Measurements from ENCODE around the gene STYXL2. TPM values are rescaled to one million over a fixed set of nuclear protein-coding genes. Genes with fewer than 3 reads are reported as not detected.

STYXL2 gene
- total and polyA plus RNA-seq, 10 donors: not detected

DNA sequence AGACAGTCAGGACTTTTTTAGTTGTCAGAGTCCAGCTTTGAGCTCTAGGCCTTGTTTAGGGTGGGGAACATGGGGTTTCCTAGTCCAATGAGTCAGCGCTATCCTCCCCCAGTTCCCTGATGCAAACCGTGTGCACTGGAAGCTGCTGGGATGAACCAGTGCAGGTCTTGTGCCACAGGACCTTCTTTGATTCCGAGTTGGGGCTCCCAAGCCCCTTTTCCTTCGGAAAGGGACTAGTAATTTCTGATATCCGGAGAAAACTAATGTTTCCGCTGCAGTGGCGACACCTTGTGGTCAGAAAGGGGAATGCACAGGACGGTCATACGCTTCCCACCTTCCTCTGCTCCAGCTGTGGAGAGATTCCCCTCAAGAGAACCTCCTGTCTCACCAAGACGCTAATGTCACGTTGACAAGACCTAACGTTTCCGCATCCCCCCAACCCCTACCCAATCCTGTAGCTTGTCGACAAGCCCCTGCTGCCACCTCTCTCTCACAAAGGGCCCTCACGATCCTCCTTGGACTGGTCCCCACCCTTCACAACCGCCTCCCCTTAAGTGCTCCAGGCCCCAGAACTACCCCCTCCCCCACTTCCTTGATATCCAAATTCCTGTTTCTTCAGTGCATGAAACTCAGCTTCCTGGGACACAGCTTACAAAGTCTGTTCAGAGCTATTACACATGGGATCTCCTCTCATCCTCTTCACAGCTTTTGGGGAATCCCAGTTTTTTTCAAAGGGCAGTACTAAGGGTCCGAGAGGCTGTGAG lies 34.6 kb upstream of the STYXL2 start:
- 14 to 21% (median 17%) methylated on average over 17 of the region's 17 CpGs for WGBS, 5 donors
- DNase-seq: peak; percentile 84
- no peaks in the 10 kb centered on the region for H3K36me3 ChIP-seq
- peak overlapping the region in 1 of 8 donors; percentile 39 for H3K4me3 ChIP-seq
- no peak overlapping the region for H3K27ac ChIP-seq
- peaks cover 0 to 9% (median 4%) of the 10 kb centered on the region in 6 donors for H3K4me1 ChIP-seq
- H3K27me3 ChIP-seq (replicated peaks in 1 of 7): no peaks in the 10 kb centered on the region
- no peaks in the 10 kb centered on the region for H3K9me3 ChIP-seq
- TF ChIP-seq, protein P1, sequence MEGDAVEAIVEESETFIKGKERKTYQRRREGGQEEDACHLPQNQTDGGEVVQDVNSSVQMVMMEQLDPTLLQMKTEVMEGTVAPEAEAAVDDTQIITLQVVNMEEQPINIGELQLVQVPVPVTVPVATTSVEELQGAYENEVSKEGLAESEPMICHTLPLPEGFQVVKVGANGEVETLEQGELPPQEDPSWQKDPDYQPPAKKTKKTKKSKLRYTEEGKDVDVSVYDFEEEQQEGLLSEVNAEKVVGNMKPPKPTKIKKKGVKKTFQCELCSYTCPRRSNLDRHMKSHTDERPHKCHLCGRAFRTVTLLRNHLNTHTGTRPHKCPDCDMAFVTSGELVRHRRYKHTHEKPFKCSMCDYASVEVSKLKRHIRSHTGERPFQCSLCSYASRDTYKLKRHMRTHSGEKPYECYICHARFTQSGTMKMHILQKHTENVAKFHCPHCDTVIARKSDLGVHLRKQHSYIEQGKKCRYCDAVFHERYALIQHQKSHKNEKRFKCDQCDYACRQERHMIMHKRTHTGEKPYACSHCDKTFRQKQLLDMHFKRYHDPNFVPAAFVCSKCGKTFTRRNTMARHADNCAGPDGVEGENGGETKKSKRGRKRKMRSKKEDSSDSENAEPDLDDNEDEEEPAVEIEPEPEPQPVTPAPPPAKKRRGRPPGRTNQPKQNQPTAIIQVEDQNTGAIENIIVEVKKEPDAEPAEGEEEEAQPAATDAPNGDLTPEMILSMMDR (IDR thresholded peaks at IDR 0.05 in 8 of 11, conservative IDR thresholded peaks at IDR 0.05 in 3 of 11): peak; percentile 88 to 97 (median 93)
- TF ChIP-seq POLR2A (IDR thresholded peaks at IDR 0.05): no peak
- intact Hi-C loops (cut with DNase I; ENCODE audit: low total_unique reads): loop anchor here (2.0 kb wide), 1 partner anchor 148 kb away; no protein-coding TSS in a partner anchor

- no peaks in the 10 kb centered on the region for H3K36me3 ChIP-seq
- H3K4me1 ChIP-seq: peaks cover 0 to 9% (median 4%) of the 10 kb centered on the region in 6 donors
- no peaks in the 10 kb centered on the region for H3K27me3 ChIP-seq (replicated peaks in 1 of 7)
- WGBS, 5 donors: 25 to 55% (median 36%) methylated on average over 1 of the region's 1 CpG
- H3K27ac ChIP-seq: no peak overlapping the region
- TF ChIP-seq POLR2AphosphoS5 (IDR thresholded peaks at IDR 0.05) (no peak), POLR2A (IDR thresholded peaks at IDR 0.05) (no peak)
- TF ChIP-seq, protein P1 (IDR thresholded peaks at IDR 0.05 in 8 of 11, conservative IDR thresholded peaks at IDR 0.05 in 3 of 11): no peak
- H3K9me3 ChIP-seq: no peaks in the 10 kb centered on the region
- DNase-seq: no peak
- H3K4me3 ChIP-seq: no peak overlapping the region
- intact Hi-C loops (cut with DNase I; ENCODE audit: low total_unique reads): loop anchor here (2.0 kb wide), 1 partner anchor 149 kb away; no protein-coding TSS in a partner anchor
Observed at GRCh38 chr1:167059809-167060107, 34.1 kb upstream of the STYXL2 start.

DNA sequence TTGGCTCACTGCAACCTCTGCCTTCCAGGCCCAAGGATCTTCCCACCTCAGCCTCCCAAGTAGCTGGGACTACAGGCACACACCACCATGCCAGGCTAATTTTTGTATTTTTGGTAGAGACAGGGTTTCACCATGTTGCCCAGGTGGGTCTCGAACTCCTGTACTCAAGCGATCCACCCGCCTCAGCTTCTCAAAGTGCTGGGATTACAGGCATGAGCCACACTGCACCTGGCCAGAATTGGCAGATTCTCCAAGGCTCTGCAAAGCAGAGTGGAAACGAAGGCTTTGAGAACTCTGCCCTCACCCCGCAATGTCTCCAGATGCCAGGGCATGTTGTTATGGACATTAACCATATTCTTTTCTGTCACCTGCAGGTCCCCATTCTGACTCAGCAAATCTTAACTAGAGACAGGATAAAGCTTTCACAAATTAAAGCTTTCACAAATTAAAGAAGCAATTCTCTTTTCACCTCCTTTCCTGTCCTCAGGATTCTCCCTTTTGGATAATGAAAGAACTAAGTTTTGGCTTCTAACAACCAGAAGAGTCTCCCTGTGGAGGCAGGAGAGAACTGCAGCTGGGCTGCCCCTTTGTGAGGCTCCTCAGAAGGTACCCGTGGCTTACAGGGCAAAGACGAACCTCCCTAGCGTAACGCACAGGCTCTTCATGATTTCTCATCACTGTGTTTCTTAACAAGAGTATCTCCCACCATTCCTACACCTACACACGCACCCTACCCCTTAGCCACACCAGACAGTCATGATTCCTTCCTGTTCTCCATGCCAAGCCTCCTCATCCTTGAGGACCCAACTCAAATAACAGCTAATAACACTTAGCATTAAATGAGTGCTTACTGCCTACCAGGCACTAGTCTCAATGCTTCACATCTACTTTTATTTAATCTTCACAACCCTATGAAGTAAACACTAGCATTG lies 33.5 kb upstream of the STYXL2 start:
- H3K9me3 ChIP-seq: no peaks in the 10 kb centered on the region
- DNase-seq: no peak
- WGBS, 5 donors: 74 to 82% (median 79%) methylated on average over 10 of the region's 10 CpGs
- H3K27ac ChIP-seq: no peak overlapping the region
- H3K4me3 ChIP-seq: no peak overlapping the region
- intact Hi-C loops (cut with DNase I; ENCODE audit: low total_unique reads): no loop called here
- TF ChIP-seq POLR2A (IDR thresholded peaks at IDR 0.05) (no peak), POLR2AphosphoS5 (IDR thresholded peaks at IDR 0.05) (no peak)
- TF ChIP-seq, protein P1 (IDR thresholded peaks at IDR 0.05 in 8 of 11, conservative IDR thresholded peaks at IDR 0.05 in 3 of 11): no peak
- no peaks in the 10 kb centered on the region for H3K36me3 ChIP-seq
- H3K27me3 ChIP-seq (replicated peaks in 1 of 7): no peaks in the 10 kb centered on the region
- peaks cover 0 to 9% (median 4%) of the 10 kb centered on the region in 6 donors for H3K4me1 ChIP-seq

- H3K27me3 ChIP-seq (replicated peaks in 1 of 7): no peaks in the 10 kb centered on the region
- no peaks in the 10 kb centered on the region for H3K36me3 ChIP-seq
- no peak overlapping the region for H3K27ac ChIP-seq
- 81 to 92% (median 90%) methylated on average over 3 of the region's 3 CpGs for WGBS, 5 donors
- TF ChIP-seq POLR2A (IDR thresholded peaks at IDR 0.05): no peak
- no peak for TF ChIP-seq POLR2AphosphoS5 (IDR thresholded peaks at IDR 0.05)
- TF ChIP-seq, protein P1 (IDR thresholded peaks at IDR 0.05 in 8 of 11, conservative IDR thresholded peaks at IDR 0.05 in 3 of 11): no peak
- H3K9me3 ChIP-seq: no peaks in the 10 kb centered on the region
- no peak overlapping the region for H3K4me3 ChIP-seq
- peaks cover 0 to 9% (median 4%) of the 10 kb centered on the region in 6 donors for H3K4me1 ChIP-seq
- no peak for DNase-seq
- intact Hi-C loops (cut with DNase I; ENCODE audit: low total_unique reads): no loop called here
Observed at GRCh38 chr1:167061073-167061464, 32.8 kb upstream of the STYXL2 start.

Measured in spleen (tissue), 11 donors.